ENCODE results near the gene S100A16. TPM values are rescaled to one million over a fixed set of nuclear protein-coding genes. Genes with fewer than 3 reads are reported as not detected.
"Not testable (repeated sequence)": the region's sequence is repeated elsewhere in the genome, so short reads cannot be mapped to it uniquely, and the experiment has no call there.

The S100A16 gene
- total RNA-seq, 1 donor from 2014 or later: 39.8 TPM

DNA sequence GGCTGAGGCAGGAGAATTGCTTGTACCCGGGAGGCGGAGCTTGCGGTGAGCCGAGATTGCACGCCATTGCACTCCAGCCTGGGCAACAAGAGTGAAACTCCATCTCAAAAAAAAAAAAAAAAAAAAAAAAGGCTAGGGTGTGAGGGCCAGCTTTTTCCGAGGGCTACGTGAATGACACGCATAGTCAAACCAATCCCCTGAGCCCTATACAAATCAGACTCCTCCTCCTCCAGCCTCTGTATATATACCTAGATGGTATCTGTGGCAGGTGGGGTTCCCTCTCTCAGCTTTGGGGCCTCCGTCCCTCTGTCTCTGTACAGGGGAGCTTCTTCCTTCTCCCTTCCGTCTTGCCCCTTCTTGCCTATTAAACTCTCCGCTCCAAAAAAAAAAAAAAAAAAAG lies 6.7 kb downstream of the S100A16 start:
- intact Hi-C loops (cut with DNase I): no loop called here
- no peak for DNase-seq (ENCODE audit: low spot score)

DNA sequence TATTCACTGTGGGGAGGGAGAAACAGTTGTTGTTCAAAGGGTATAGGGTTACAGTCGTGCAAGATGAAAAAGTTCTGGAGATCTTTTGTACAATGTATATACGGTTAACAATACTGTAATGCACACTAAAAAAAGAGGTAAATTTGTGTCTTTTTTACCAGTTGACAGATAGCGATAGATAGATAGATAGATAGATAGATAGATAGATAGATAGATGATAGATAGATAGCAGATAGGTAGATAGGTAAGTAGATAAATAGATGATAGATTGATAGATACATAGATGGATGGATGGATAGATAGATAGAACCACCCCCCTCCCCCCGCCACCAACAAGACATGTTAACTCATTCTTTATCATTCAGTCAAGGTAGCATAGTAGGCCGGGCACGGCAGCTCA lies 10.2 kb downstream of the S100A16 start:
- DNase-seq (ENCODE audit: low spot score): no peak
- intact Hi-C loops (cut with DNase I): no loop called here

- no peak for DNase-seq (ENCODE audit: low spot score)
- intact Hi-C loops (cut with DNase I): no loop called here
Measured at GRCh38 chr1:153599847-153600246, 13.1 kb downstream of the S100A16 start.

DNA sequence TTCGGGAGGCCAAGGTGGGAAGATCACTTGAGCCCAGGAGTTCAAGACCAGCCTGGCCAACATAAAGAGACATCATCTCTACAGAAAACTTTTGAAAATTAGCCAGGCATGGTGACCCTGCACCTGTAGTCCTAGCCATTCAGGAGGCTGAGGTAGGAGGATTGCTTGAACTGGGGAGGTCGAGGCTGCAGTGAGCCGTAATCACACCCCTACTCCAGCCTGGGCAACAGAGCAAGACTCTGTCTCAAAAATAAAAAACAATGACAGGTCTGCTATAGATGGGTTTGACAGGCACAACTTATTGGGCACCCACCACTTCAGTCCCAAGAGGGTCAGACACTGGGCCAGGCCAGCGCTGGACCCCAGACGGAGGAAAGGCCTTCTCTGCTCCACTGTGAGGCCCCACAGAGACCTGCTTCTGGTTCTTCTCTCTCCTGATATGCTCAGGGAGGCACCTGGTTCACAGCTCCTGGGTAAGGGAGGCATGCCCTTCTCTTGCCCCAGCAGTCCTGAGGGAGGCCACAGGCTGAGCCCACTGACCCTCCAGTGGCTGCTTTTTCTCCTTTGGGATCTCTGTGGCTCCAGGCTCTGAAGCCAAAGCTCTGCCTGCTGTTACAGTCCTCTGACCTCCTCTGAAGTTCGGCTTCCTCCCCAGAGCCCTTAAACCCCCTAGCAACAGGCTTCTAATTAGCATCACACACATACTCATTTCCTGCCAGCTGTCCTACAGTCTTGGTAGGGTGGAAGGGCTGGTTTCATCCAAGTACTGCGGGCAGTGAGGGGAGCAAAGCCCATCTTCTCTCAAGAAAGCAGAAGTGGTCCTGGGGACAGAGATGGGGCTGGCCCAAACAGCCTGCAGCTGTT lies 14.4 kb downstream of the S100A16 start:
- DNase-seq (ENCODE audit: low spot score): no peak
- intact Hi-C loops (cut with DNase I): no loop called here

GRCh38 chr1:153597206-153597605 lies 15.7 kb downstream of the S100A16 start:
- intact Hi-C loops (cut with DNase I): no loop called here

DNA sequence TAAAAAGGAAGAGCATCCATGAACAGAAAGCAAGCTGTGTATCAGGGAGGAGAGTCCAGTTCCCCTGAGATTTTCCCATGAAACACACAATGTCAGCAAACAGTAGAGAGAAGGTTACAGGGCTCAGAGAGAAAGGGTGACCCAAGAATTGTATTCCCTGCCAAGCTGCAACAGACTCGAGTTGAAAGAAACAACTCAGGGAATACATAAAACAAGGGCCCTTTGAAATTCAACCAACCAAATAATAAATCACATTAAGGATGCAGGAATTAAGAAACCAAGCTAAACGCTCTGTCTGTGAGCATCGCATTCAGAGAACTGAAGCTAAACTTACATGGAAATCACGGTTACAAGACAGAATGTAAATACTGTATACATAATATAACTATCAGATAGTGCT lies 20.2 kb downstream of the S100A16 start:
- intact Hi-C loops (cut with DNase I): no loop called here

More at GRCh38 chr1:153597206-153597605, 15.7 kb downstream of the S100A16 start:
- DNase-seq (ENCODE audit: low spot score): no peak

GRCh38 chr1:153588482-153588881 lies 24.5 kb downstream of the S100A16 start:
- intact Hi-C loops (cut with DNase I): no loop called here

More for the DNA sequence above, 20.2 kb downstream of the S100A16 start:
- no peak for DNase-seq (ENCODE audit: low spot score)

GRCh38 chr1:153588033-153588432 lies 24.9 kb downstream of the S100A16 start:
- intact Hi-C loops (cut with DNase I); DNase-seq (ENCODE audit: low spot score): not testable (repeated sequence)

More at GRCh38 chr1:153588482-153588881, 24.5 kb downstream of the S100A16 start:
- DNase-seq (ENCODE audit: low spot score): no peak

GRCh38 chr1:153587314-153587713 lies 25.6 kb downstream of the S100A16 start:
- no peak for DNase-seq (ENCODE audit: low spot score)
- intact Hi-C loops (cut with DNase I): no loop called here

DNA sequence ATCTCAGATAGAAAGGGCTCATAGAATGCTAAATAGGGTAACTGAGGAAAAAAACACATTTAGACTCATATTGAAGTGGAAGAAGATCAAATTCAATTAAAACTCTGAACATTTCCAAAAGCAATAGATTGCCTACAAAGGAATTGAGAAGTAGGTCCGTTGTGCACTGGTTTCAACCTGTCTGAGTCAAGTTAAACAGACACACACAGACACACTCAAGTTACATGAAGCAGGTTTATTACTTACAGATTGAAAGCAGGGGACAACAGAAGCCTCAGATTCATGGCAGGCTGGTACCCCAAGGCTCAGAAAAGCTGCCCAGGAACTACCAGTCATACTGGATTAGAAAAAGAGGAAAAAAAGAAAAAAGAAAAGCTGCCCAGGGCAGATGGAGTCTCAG lies 26.6 kb downstream of the S100A16 start:
- DNase-seq (ENCODE audit: low spot score): no peak
- intact Hi-C loops (cut with DNase I): no loop called here

DNA sequence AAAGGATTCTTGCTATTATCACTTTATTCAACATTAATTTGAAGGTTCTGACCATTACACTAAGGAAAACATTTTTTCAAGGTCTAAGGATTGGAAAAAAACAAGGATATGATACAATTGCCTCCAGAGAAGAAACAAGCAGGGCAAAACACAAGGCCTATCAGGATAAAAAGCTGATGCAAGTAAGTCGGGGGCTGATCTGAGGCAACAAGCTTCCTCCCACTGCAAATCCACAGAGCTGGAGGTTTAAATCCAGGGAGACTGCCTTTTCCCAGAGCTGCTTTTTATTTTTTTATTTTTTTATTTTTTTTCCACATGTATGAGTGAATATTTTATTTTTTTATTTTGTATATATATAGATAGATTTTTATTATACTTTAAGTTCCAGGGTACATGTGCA lies 27.9 kb downstream of the S100A16 start:
- no peak for DNase-seq (ENCODE audit: low spot score)
- intact Hi-C loops (cut with DNase I): no loop called here

- DNase-seq (ENCODE audit: low spot score): no peak
- intact Hi-C loops (cut with DNase I): no loop called here
Measured at GRCh38 chr1:153583976-153584375, 29.0 kb downstream of the S100A16 start.

DNA sequence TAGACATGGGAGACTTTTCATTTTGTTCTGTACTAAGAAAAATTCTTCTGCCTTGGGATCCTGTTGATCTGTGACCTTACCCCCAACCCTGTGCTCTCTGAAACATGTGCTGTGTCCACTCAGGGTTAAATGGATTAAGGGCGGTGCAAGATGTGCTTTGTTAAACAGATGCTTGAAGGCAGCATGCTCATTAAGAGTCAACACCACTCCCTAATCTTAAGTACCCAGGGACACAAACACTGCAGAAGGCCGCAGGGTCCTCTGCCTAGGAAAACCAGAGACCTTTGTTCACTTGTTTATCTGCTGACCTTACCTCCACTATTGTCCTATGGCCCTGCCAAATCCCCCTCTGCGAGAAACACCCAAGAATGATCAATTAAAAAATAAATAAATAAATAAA lies 29.4 kb downstream of the S100A16 start:
- DNase-seq (ENCODE audit: low spot score); intact Hi-C loops (cut with DNase I): not testable (repeated sequence)

- DNase-seq (ENCODE audit: low spot score); intact Hi-C loops (cut with DNase I): not testable (repeated sequence)
Measured at GRCh38 chr1:153582836-153583235, 30.1 kb downstream of the S100A16 start.

DNA sequence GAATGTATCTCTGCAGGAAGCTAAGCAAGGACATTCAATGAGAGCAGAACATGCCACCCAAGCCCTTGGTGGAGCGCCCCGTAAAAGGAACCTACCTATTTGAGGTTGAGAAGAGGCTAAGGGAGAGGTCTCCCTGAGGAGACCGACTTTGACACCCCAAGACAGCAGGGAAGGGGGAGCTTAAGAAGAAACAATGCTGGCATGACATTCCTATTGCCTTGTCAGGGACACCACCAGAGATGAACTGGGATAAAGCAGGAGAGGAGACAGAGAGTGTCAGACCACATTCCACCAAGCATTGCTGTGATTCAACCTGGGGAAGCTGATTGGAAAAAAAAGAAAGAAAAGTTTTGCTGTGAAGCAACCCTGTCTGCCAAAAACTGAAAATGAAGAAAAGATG lies 34.0 kb downstream of the S100A16 start:
- intact Hi-C loops (cut with DNase I): no loop called here
- DNase-seq (ENCODE audit: low spot score): no peak

DNA sequence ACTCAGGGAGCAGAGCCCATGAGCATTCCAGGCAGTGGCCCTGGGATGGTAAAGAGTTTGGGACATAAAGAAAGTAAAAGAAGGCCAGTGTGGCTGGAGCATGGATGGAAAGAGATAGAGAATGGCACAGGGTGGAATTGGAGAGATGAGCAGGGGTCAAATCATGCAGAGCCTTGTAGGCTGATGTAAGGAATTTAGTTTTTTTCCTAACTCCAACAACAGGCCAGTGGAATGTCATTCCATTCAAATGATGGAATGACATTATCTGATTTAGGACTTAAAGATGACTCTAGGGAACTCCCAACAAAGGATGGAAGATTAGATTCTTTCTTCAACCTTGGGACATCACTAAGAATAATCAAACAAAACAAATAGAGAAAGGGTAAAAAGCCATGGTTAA lies 34.4 kb downstream of the S100A16 start:
- DNase-seq (ENCODE audit: low spot score): no peak
- intact Hi-C loops (cut with DNase I): no loop called here

DNA sequence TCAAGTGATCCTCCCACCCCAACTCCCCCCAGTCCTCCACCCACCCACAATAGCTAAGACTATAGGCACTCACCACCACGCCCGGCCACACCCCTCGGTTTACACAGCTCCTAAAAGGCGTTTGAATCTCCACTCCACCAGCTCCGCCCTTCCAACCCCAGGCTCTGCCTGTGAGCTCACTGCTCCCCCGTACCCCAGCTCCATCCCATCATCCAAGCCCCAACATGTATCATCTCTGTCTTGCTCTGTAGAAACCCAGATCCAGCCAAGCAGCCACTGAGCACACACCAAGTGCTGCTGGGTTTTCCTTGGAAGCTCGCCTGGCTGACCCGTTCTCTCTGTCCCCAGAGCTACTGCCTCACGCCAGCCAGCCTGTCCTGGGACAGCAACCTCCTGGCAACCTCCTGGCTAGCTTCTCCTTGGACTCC lies 35.3 kb downstream of the S100A16 start:
- intact Hi-C loops (cut with DNase I): no loop called here
- no peak for DNase-seq (ENCODE audit: low spot score)

DNA sequence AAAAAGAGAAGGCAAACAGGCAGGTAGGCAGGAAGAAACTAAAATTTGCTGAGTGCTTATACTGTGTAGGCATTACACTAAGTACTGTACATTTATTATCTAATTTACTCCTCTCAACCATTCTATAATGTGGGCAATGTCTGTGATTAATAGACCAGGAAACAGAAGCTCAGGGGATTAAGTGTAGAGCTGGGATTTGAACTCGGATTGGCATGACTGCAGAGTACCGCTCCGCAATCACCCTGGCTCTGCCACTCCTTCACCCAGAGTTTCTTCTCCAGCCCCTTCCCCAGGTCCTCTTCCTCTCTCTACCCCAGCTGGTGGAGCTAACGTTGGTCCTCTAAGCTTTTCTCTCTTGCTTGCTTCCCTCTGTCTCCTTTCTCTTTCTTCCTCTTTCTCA lies 35.8 kb downstream of the S100A16 start:
- intact Hi-C loops (cut with DNase I): no loop called here

GRCh38 chr1:153575497-153575896 lies 37.4 kb downstream of the S100A16 start:
- intact Hi-C loops (cut with DNase I); DNase-seq (ENCODE audit: low spot score): not testable (repeated sequence)

More for the DNA sequence above, 35.8 kb downstream of the S100A16 start:
- no peak for DNase-seq (ENCODE audit: low spot score)

GRCh38 chr1:153575081-153575491 lies 37.9 kb downstream of the S100A16 start:
- intact Hi-C loops (cut with DNase I); DNase-seq (ENCODE audit: low spot score): not testable (repeated sequence)

GRCh38 chr1:153573351-153573750 lies 39.6 kb downstream of the S100A16 start:
- intact Hi-C loops (cut with DNase I): loop anchor here (2.0 to 5.0 kb wide), 3 partner anchors 97 to 414 kb away; partner anchors contain the start of genes ILF2 and RAB13
- DNase-seq (ENCODE audit: low spot score): no peak

Measured in cardiac septum (tissue), 1 donor.